Epithelial cell of alveolus of lung (primary cell): ENCODE results near the gene FKBP15. TPM values are rescaled to one million over a fixed set of nuclear protein-coding genes. Genes with fewer than 3 reads are reported as not detected.

Experiments
- total RNA-seq: library from RNA; depleted of rRNA; stranded (reverse); fragments of >200 nt; gene quantifications from 2 replicates; pipeline ENCODE4 v1.2.1, GENCODE V29; 2015

FKBP15 gene
- 10.1 and 14.0 TPM in 2 replicates for total RNA-seq

DNA sequence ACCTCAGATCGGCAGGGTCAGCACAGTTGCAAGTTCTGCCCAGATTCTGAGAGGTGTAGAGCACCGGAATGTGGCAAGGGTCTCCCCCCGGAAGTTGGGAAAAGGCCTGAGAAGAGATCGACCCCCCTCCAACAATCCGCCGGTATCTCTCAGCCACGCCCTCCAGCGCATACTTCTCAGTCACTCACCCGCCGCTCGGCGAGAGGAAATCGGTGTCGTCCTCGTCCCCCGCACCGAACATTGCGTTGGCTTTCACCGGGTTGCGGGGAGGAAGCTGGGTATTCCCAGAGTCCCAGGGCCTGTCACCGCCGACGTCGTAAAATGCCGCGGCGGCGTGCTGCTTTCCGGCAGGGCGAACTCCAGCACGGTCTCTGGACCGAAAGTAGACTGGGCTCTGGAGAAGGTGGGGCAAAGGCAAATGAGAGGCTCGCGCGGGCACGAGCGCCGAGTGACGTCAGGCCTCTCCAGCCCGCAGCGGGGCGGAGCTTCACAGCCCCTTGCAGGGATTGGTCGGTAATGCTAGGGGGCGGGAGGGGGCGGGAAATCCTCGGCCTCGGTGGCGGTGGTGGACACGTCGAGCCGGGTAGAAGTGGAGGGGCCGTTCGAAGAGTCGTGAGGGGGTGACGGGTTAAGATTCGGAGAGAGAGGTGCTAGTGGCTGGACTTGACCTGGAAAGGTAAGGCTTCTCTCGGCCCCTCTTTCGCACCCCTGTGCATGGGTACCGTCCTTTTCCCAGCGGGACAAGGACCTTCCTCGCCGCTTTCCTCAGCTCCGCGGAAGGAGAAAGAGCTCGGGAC, at the start of gene FKBP15, which contains the start of gene SLC31A1:
TSS of gene FKBP15 (minus strand) at position 275 of the 797 bp plus-strand sequence. CDS start at position 241, 34 bp downstream.
TSS of gene SLC31A1 (plus strand) at position 542 of the 797 bp plus-strand sequence. CDS start 34,605 bp downstream, outside the sequence.

DNA sequence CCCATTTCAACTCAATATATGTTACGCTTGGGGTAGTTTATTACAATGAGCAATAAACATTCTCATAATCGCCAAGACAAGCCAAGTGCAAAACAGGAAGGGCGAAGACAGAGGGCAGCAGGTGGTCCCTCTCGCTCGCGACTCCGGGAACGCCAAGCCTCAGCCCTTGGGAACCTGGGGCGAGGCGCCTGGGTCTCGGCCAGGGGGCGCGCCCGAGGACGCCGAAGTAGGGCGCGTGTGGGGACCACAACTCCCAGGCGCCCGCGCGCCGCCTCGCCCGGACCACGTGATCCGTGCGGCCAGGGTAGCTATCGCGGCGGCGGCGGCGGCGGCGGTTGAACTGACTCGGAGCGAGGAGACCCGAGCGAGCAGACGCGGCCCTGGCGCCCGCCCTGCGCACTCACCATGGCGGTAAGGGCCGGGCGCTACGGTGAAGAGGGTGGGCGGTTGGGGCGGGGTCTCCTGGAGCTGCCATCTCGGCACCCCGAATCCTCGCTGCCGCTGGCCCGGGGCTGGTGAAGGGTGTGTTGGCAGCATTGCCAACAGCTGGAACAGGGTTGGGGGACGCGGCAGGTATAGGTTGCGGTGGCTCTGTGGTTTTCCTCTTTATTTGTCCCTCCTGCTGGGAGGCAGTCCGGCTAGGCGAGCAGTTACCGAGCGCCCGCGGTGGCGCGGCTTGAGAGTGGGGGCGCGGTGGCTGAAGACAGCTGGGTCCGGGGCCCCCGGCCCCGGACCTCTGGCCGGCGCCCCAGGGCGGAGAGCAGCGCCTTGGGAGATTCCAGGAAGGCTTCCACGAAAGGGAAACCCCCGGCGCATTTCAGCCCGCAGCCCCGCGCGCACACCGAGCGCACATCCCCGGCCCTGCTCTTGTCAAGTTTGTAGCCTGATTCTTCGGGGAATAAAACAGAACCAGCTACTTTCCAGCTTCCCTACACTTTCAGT, 70.1 kb downstream of the FKBP15 start, which contains the start of gene SLC31A2:
TSS of gene SLC31A2 (plus strand) at position 338 of the 942 bp plus-strand sequence. CDS start at position 406, 68 bp downstream.

Other genes with a start within 250 kb of the FKBP15 start
- 1.5 and 2.7 TPM in 2 replicates for gene ZNF883, start 209.1 kb downstream of the FKBP15 start, total RNA-seq
- gene ZFP37, start 164.6 kb downstream of the FKBP15 start, total RNA-seq, result 1.3 and 4.6 TPM in 2 replicates
- gene SLC31A2, start 70.3 kb downstream of the FKBP15 start, total RNA-seq, result 4.4 and 4.9 TPM in 2 replicates
- 29.2 and 37.2 TPM in 2 replicates for gene SLC31A1, start 267 bp upstream of the FKBP15 start, total RNA-seq
- 29.9 and 30.5 TPM in 2 replicates for gene CDC26, start 54.3 kb upstream of the FKBP15 start, total RNA-seq
- 25.1 and 27.9 TPM in 2 replicates for gene PRPF4, start 54.4 kb upstream of the FKBP15 start, total RNA-seq
- not detected in 2 replicates for gene RNF183, start 82.1 kb upstream of the FKBP15 start, total RNA-seq
- 0.91 and 1.4 TPM in 2 replicates for gene WDR31, start 119.0 kb upstream of the FKBP15 start, total RNA-seq
- gene BSPRY, start 128.3 kb upstream of the FKBP15 start, total RNA-seq, result 0.26 TPM in 1 of 2 replicates, not detected in the other
- gene HDHD3, start 155.7 kb upstream of the FKBP15 start, total RNA-seq, result 6.3 and 13.8 TPM in 2 replicates
- 7.6 and 14.4 TPM in 2 replicates for gene ALAD, start 180.0 kb upstream of the FKBP15 start, total RNA-seq
- 47.8 and 66.2 TPM in 2 replicates for gene POLE3, start 189.4 kb upstream of the FKBP15 start, total RNA-seq
- 0.52 TPM in 1 of 2 replicates, not detected in the other for gene C9orf43, start 189.5 kb upstream of the FKBP15 start, total RNA-seq
- 23.7 and 36.1 TPM in 2 replicates for gene RGS3, start 242.4 kb upstream of the FKBP15 start, total RNA-seq